ENCODE measurements around the gene PRTG. TPM values are rescaled to one million over a fixed set of nuclear protein-coding genes. Genes with fewer than 3 reads are reported as not detected.

The PRTG gene
- total RNA-seq, 2 experiments from 2014 or later = not detected

DNA sequence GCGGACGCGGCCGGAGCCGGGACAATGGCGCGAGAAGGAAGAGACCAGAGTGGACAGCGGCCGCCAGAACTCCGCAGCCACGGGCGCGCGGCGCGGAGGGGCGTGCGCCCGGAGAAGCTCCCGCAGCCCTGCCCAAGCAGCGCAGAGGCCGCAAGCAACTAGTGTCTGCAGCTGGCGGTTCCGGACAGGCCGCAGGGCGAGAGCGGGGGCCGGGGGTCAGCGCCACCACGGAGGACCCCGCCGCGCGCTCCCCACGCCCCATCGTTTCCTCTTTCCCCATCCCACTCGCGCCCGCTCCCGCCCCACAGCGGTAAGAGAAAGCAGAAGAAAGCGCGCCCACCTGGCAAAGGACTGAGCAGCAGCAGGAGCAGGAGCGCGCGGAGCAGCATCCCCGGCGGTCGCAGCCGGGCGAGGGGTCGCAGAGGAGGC, 440 bp downstream of the PRTG start:
- Mint-ChIP-seq H3K4me1 (ENCODE audit: low read depth) (no peaks in the 10 kb centered on the region), H3K36me3 (ENCODE audit: low read depth) (no peaks in the 10 kb centered on the region), H3K4me3 (peak overlapping the region; percentile 58), H3K9me3 (no peaks in the 10 kb centered on the region), H3K27me3 (peaks cover 29% of the 10 kb centered on the region), H3K27ac (no peak overlapping the region)
- intact Hi-C loops (cut with micrococcal nuclease) = no loop called here
- DNase-seq (no peak), ATAC-seq (peak; percentile 39)
- ChIA-PET CTCF (interaction anchor here (1.0 kb wide), 1 partner anchor 9 kb away, joined by 3 read pairs; no protein-coding TSS in a partner anchor), POLR2A (interaction anchor here (1.0 kb wide), 1 partner anchor 15 kb away, joined by 4 read pairs; no protein-coding TSS in a partner anchor)
- TF ChIP-seq, protein P1, sequence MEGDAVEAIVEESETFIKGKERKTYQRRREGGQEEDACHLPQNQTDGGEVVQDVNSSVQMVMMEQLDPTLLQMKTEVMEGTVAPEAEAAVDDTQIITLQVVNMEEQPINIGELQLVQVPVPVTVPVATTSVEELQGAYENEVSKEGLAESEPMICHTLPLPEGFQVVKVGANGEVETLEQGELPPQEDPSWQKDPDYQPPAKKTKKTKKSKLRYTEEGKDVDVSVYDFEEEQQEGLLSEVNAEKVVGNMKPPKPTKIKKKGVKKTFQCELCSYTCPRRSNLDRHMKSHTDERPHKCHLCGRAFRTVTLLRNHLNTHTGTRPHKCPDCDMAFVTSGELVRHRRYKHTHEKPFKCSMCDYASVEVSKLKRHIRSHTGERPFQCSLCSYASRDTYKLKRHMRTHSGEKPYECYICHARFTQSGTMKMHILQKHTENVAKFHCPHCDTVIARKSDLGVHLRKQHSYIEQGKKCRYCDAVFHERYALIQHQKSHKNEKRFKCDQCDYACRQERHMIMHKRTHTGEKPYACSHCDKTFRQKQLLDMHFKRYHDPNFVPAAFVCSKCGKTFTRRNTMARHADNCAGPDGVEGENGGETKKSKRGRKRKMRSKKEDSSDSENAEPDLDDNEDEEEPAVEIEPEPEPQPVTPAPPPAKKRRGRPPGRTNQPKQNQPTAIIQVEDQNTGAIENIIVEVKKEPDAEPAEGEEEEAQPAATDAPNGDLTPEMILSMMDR (IDR thresholded peaks at IDR 0.05) = no peak

DNA sequence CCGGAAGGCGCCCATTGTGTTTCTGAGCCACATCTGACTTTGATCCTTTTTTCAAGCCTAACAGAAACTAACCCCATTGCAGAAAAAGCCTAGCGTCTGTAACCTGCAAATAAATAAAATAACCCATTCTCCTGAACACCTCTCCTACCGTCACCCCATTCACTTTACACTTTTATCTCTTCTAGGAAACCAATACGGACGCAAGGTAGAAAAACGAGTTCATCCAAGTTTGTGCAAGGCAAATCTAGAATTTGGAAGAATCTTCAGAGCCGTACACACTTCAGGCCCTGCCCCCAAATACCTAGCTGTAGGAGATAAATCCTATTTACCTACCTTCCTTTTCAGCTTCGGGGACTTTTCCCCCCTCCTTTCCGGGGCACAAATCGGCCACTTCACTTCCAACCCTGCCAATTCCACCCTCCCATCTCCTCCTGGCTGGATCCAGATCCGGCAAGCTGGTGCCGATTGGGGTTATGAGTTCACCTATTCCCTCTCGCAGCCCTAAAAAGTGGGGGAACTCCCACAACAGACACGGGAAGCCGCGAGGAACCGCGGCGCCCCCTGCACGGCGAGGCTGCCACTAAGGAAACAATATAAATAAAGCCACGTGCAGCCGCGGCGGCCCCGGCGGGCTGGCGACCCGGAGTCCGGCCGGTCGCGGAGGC, 987 bp downstream of the PRTG start:
- DNase-seq (peak; percentile 25), ATAC-seq (peak; percentile 45)
- H3K27me3 Mint-ChIP-seq = peaks cover 29% of the 10 kb centered on the region
- H3K27ac Mint-ChIP-seq = no peak overlapping the region
- ChIA-PET POLR2A (interaction anchor here (1.0 kb wide), 1 partner anchor 15 kb away, joined by 4 read pairs; no protein-coding TSS in a partner anchor), CTCF (interaction anchor here (1.0 kb wide), 1 partner anchor 8 kb away, joined by 3 read pairs; no protein-coding TSS in a partner anchor)
- H3K4me3 Mint-ChIP-seq = no peak overlapping the region
- H3K4me1 Mint-ChIP-seq (ENCODE audit: low read depth) = no peaks in the 10 kb centered on the region
- H3K36me3 Mint-ChIP-seq (ENCODE audit: low read depth) = no peaks in the 10 kb centered on the region
- intact Hi-C loops (cut with micrococcal nuclease) = no loop called here
- TF ChIP-seq, protein P1 (IDR thresholded peaks at IDR 0.05) = no peak
- H3K9me3 Mint-ChIP-seq = no peaks in the 10 kb centered on the region

DNA sequence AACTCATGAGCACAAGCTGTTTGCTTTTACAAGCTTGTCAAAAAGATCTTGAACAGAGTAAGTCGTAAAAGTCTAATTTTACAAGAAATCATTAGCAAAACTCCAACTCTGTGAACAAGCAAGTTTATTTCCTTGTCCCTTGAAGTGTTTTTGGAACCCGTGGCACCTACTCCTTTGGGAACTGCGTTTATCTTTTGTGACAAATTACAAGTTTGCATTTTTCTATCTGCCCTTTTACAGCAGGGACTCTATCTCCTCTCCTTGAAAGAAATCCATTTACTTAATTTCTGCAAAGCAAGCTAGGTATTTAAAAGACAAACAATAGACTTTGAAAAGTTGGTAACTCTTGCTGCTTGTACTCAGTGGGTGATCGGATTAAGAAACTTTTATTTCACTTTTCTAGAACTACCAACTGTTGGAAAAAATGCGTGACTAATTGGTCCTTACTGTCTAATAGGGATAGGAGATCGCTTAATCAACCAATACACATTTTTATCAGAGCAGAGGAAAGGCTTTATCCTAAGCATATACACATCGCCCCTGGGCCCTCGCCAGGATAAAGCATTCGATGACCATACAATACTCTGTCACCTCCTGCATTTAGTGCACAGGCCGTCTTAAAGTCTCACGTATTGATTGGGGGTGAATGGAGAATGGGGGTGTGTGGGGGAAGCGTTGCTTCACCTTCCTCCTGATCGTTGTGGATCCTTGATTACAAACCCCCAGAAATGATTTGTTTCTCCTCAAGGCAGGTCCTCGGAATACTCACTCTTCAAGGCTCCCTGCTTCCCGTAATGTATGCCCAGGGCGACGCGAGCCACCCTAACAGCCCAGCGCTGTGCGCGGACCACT, 1.7 kb downstream of the PRTG start:
- Mint-ChIP-seq H3K4me1 (ENCODE audit: low read depth) (no peaks in the 10 kb centered on the region), H3K4me3 (no peak overlapping the region), H3K27ac (no peak overlapping the region), H3K27me3 (peaks cover 32% of the 10 kb centered on the region), H3K36me3 (ENCODE audit: low read depth) (no peaks in the 10 kb centered on the region), H3K9me3 (no peaks in the 10 kb centered on the region)
- ChIA-PET CTCF (interaction anchor here (1.0 kb wide), 1 partner anchor 7 kb away, joined by 3 read pairs; no protein-coding TSS in a partner anchor), POLR2A (interaction anchor here (1.0 kb wide), 1 partner anchor 14 kb away, joined by 4 read pairs; no protein-coding TSS in a partner anchor)
- DNase-seq = no peak
- TF ChIP-seq, protein P1 (IDR thresholded peaks at IDR 0.05) = no peak
- intact Hi-C loops (cut with micrococcal nuclease) = no loop called here
- peak; percentile 30 for ATAC-seq

DNA sequence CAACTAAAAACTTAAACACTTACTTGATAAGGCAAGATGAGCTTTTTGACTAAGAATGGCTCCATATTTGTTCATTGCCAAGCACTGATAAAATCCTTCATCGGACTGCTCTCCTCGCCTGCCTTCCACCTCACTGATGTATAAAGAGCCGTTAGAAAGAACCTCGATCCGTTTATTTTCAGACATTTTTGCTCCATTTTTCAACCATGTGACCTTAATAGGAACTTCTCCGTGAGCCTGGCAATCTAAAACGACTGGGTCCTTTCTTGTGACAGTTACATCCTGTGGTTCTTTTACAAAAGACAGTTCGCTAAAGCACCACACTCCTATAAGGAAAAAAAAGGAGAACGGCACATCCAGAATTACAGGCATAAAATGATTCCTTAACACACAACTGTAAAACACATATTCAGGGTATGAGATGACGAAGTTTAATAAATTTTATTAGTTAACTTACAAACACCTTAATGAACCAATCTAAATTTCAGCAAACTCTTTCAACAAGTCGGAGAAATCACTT, 2.5 kb downstream of the PRTG start:
- H3K36me3 Mint-ChIP-seq (ENCODE audit: low read depth) = no peaks in the 10 kb centered on the region
- CTCF ChIA-PET = no interaction called here
- POLR2A ChIA-PET = no interaction called here
- TF ChIP-seq, protein P1 (IDR thresholded peaks at IDR 0.05) = no peak
- ATAC-seq (no peak), DNase-seq (no peak)
- H3K4me1 Mint-ChIP-seq (ENCODE audit: low read depth) = no peaks in the 10 kb centered on the region
- intact Hi-C loops (cut with micrococcal nuclease) = no loop called here
- no peak overlapping the region for H3K27ac Mint-ChIP-seq
- H3K27me3 Mint-ChIP-seq = peaks cover 29% of the 10 kb centered on the region
- no peaks in the 10 kb centered on the region for H3K9me3 Mint-ChIP-seq
- H3K4me3 Mint-ChIP-seq = no peak overlapping the region
